Tongue (tissue), 2 donors: ENCODE data around the gene CEND1. TPM values are rescaled to one million over a fixed set of nuclear protein-coding genes. Genes with fewer than 3 reads are reported as not detected.

Experiments
- DNase-seq: peaks from one replicate; pipeline ENCODE4 v3.0.0-alpha.2; 2015
- total RNA-seq: library from RNA; depleted of rRNA; stranded (reverse); fragments of >200 nt; gene quantifications from one replicate; pipeline ENCODE4 v1.2.3, GENCODE V29; 2014

Gene CEND1
- total RNA-seq, 1 donor from 2014 or later, result not detected

GRCh38 chr11:794766-795633 lies 5.1 kb upstream of the CEND1 start:
- DNase-seq, result no peak

- DNase-seq, result no peak
These were observed 4.3 kb upstream of the CEND1 start for GRCh38 chr11:794013-794765.

DNA sequence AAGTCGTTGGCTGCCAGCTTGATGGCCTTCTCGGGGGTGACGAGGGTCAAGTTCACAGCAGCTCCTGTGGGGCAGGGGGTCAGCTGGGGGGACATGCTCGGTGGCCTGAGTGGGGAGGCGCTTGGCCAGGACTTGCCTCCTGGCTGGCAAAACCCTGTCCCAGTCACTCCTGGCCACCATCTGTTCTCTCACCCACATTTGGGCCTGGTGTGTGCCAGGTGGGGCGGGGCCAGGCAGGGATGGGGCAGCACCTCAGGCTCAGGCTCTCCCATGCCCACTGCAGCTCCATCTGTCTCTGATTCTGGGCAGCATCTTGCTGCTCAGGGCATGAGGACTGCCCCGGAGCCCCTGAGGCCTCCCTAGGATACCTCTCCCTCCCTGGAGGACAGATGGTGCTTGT lies 3.7 kb upstream of the CEND1 start:
- DNase-seq, result no peak

- no peak for DNase-seq
These were observed 3.0 kb upstream of the CEND1 start for GRCh38 chr11:792873-793272.

DNA sequence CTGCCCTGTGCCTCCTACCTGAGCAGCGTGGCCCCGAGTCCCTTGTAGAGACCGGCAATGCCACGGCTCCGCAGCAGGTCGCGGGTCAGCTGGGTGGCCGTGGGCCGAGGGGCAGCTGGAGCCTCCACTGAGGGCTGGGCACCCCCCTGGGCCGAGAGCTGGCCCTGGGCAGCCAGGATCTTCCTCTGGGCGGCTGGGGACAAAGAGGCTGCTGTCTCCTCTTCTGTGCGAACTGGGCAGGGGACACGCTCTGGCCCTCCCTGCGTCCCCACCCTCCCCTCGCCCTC lies 2.6 kb upstream of the CEND1 start:
- no peak for DNase-seq

DNA sequence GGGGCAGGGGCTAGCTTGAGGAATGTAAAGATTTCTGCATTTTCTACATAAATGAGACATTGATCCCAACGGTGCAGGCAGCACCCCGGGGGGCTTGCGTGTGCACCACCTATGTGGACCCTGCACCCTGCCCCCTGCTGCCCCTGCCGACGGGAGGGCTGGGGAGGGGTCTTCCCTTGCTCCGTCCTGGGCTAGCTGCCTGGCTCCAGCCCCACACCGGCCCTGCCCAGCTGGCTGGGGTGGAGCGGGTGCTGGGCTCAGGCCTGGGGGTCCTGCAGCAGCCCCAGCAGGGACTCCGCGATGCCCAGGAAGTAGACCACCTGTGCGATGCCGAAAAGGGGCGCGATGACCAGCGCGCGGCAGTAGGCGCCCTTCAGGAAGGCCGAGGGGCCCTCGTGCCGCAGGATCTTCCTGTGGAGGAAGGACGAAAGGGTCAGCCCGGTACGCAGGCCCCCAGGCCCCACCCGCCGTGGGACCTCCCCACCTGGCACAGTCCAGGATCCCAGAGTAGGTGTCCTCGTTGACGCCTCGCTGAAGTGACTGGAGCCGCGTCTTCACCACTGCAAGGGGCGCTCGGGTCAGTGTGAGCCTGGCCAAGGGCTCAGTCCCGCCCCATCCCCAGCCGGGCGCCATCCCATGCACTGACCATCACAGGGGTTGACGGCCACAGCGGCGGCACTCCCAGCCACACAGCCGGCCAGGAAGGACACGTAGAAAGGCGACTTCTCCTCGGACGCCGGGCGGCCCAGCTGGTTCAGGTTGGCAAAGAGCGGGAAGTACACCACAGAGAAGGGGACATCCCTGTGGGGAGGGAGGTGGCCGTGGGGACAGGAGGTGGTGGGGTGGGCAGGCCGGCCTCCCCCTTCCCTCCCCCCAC lies 2.0 kb upstream of the CEND1 start:
- no peak for DNase-seq

DNA sequence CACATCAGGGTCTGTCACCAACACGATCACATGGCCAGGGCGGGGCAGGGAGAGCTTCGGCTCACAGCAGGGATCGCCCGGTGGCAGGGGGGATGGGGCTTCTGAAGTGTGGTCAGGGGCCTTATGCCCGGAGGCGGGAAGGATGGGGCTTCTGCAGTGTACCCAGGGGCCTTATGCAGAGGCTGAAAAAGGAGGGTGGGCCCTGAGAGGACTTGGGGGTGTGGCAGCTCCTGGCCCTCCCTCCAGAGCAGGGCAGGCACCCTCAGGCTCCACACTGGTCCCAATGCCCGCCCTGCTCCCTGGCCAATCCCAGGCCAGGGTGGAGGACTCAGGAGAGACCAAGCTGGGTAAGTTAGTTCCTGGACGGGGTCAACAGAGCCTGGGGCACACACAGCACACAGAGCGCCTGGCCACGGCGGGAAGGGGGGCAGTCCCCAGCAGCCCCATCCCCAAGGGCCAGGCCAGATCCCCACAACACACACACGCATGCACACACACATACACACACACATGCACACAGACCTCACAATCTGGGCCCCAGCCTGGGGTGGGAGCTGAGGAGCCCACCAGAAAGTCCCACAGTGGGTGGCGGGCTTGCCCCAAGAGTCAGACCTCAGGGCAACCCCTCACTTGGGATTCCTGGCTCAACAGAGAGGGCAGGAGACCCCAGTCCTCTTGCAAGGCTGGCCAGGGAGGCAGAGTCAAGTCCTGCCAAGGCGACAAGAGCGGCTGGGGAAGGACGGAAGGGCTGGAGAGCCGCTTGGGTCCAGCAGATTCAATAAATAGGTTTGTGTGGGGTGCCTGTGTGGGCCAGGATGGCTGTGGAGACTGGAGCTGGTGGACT lies 1.1 kb upstream of the CEND1 start:
- no peak for DNase-seq

- DNase-seq, result no peak
These were observed 643 bp downstream of the CEND1 start for GRCh38 chr11:788953-789940.

DNA sequence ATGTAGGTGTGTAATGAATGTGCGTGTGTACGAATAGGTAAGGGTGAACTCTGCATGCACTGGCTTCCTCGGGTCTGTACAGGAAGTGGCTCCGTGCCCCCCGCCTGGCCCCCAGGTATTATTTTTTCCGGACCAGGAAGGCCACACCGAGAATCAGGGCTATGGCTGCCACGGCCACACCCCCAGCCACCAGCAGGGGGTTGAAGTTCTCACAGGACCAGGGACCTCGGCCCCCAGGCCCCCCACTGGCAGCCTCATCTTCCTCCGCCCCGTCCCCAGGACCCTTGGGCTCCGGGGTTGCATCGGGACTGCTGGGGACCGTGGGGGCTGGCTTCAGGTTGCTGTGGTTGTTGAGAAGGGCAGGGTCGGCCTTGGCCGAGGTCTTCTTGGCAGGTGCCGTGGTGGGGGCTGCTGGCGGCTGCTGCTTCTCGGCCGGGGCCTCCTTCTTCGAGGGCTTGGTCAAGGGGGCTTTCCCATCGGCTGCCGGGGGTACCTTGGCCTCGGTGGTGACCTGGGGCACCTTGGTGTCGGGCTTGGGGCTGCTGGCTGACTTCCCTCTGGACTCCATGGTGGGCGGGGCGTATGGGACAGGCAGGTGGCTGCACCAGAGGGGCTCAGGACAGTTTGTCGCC lies 1.8 kb downstream of the CEND1 start:
- DNase-seq, result no peak

- DNase-seq, result no peak
These were observed 2.7 kb downstream of the CEND1 start for GRCh38 chr11:787084-787675.

GRCh38 chr11:786235-787083 lies 3.4 kb downstream of the CEND1 start:
- no peak for DNase-seq

- DNase-seq, result peak; percentile 93
These were observed 6.3 kb downstream of the CEND1 start for GRCh38 chr11:783581-784015.

- DNase-seq, result no peak
These were observed 7.4 kb downstream of the CEND1 start for GRCh38 chr11:782264-783174.

DNA sequence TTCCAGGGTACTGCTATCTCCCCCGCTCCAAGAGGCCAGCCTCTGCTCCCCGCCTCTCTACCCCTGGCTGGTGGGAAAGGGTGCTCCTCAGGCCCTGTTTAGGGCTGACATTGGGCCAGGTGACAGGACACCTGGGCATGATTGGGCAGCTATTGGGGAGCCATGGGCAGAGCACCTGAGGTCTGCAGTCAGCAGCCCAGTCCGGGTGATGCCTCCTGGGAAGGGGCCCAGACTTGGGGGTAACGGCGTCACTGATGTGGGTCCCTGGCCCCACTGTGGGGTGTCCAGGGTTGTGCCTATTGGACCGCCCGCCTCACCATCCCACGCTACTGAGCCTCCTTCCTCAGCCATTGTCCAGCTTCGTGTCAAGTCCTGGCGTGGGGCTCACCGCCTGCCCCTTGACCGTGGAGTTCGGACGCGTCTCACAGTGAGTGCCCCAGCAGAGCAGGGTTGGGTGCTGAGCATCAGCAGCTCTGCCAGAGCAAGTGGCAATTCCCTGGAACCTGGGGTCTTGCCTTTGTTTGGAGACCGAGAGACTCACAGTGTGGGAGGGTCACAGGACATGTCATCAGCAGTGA lies 9.8 kb downstream of the CEND1 start:
- DNase-seq, result no peak

DNA sequence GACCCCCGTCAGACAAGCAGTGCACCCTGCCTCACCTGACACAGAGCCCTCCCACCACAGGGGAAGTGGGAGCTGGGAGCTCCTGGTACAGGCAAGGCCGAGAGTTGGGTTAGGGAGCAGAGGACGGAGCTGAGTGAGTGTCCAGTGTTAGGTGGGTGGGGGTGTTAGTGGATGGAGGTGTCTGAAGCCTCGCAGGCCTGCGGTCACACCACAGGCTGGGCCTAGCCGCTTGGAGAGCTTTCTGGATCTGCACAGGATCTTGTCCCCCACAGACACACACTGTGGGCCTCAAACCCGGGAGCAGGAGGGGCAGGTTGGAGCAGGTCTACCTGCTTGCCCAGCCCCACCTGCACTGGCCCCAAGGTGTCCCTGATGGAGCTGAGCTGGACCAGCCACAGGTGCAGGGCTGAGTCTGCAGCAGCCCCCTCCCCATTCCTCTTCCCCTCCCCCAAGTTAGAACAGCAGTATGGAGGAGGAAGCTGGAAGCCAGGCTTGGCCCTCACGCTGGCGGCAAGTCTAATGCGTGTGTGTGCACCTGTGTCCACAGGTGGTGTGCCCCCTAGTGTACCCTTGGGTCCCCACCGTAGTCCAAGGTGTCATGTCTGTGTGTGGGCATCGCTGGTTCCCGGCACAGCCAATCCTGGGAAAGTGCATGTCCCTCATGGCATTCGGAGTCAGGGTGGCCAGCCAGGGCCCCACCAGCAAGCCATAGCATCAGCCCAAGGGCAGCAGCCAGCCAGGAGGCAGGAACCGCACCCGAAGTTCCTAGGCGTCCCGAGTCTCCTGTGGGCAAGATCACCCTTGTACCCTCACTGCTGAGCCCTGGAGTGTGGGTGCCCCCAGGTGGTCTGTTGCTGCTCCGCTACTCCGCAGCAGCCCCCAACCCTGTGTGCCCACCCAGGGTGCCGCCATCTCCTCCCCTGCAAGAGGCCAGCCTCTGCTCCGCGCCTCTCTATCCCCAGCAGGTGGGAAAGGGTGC lies 10.6 kb downstream of the CEND1 start:
- DNase-seq, result no peak
